Activated CD4-positive, alpha-beta T cell treated with anti-CD3 and anti-CD28 coated beads for 24 hours (primary cell): ENCODE measurements around the gene FBRSL1.
"Not testable (repeated sequence)": the region's sequence is repeated elsewhere in the genome, so short reads cannot be mapped to it uniquely, and the experiment has no call there.

Experiments used
- DNase-seq, 2 donors: peaks; one replicate each; pipeline ENCODE4 v3.0.0-alpha.2; 2020; ENCODE audit warnings: low read depth in 2 of 2

FBRSL1 gene

GRCh38 chr12:132470397-132470796 is 19.6 kb upstream of the FBRSL1 start:
- no peak for DNase-seq

- no peak for DNase-seq
Observed at GRCh38 chr12:132471011-132471857, 18.7 kb upstream of the FBRSL1 start.

GRCh38 chr12:132471858-132472255 is 18.1 kb upstream of the FBRSL1 start:
- DNase-seq = no peak

- DNase-seq = no peak
Observed at GRCh38 chr12:132472386-132472785, 17.6 kb upstream of the FBRSL1 start.

GRCh38 chr12:132474237-132474741 is 15.7 kb upstream of the FBRSL1 start:
- no peak for DNase-seq

GRCh38 chr12:132474799-132475303 is 15.1 kb upstream of the FBRSL1 start:
- DNase-seq = not testable (repeated sequence)

- no peak for DNase-seq
Observed at GRCh38 chr12:132475304-132476037, 14.5 kb upstream of the FBRSL1 start.

GRCh38 chr12:132476038-132476414 is 13.9 kb upstream of the FBRSL1 start:
- DNase-seq = no peak

- DNase-seq = no peak
Observed at GRCh38 chr12:132476421-132476820, 13.5 kb upstream of the FBRSL1 start.

- DNase-seq = no peak
Observed at GRCh38 chr12:132477017-132477702, 12.8 kb upstream of the FBRSL1 start.

GRCh38 chr12:132477703-132478432 is 12.1 kb upstream of the FBRSL1 start:
- no peak for DNase-seq

GRCh38 chr12:132478433-132478803 is 11.5 kb upstream of the FBRSL1 start:
- DNase-seq = no peak

GRCh38 chr12:132478845-132479244 is 11.1 kb upstream of the FBRSL1 start:
- no peak for DNase-seq

- no peak for DNase-seq
Observed at GRCh38 chr12:132479291-132479690, 10.7 kb upstream of the FBRSL1 start.

- DNase-seq = no peak
Observed at GRCh38 chr12:132479938-132480622, 9.9 kb upstream of the FBRSL1 start.

- no peak for DNase-seq
Observed at GRCh38 chr12:132480623-132481132, 9.3 kb upstream of the FBRSL1 start.

GRCh38 chr12:132481345-132481744 is 8.6 kb upstream of the FBRSL1 start:
- DNase-seq = no peak

GRCh38 chr12:132481771-132482745 is 7.9 kb upstream of the FBRSL1 start:
- no peak for DNase-seq

GRCh38 chr12:132482771-132483170 is 7.2 kb upstream of the FBRSL1 start:
- DNase-seq = no peak
